NCI-H146 treated with DMSO at 0.1 percent for 48 hours (cell line): ENCODE results near the gene MYL11.

ENCODE experiments used
- DNase-seq: peaks from one replicate; lab custom pipeline; 2025; ENCODE audit not compliant: unreplicated experiment; lab: John Stamatoyannopoulos, UW

Gene MYL11

DNA sequence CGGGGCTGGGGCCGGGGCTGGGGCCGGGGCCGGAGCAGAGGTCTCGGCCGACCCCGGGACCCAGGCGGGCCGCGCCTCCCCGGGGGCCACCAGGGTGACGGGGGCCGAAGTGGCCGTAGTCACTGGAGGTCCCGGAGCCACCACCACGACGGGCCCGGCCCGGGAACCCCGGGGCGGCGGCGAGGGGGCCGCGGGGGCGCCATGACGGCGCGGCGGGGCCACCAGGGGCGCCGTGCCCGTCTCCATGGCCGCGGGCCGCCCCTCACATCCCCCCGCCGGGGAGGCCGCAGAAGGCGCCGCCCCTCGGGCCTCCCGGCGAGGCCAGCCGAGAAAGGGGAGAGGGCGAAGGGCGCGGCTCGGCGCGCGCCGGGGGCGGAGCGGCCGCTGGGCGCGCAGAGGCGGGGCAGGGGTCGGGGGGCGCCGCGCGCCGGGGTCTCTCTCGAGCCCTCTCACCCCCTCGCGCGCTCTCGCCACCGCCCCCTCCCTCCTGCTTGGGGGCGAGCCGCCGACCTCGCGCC is 4.6 kb upstream of the MYL11 start:
- no peak for DNase-seq

DNA sequence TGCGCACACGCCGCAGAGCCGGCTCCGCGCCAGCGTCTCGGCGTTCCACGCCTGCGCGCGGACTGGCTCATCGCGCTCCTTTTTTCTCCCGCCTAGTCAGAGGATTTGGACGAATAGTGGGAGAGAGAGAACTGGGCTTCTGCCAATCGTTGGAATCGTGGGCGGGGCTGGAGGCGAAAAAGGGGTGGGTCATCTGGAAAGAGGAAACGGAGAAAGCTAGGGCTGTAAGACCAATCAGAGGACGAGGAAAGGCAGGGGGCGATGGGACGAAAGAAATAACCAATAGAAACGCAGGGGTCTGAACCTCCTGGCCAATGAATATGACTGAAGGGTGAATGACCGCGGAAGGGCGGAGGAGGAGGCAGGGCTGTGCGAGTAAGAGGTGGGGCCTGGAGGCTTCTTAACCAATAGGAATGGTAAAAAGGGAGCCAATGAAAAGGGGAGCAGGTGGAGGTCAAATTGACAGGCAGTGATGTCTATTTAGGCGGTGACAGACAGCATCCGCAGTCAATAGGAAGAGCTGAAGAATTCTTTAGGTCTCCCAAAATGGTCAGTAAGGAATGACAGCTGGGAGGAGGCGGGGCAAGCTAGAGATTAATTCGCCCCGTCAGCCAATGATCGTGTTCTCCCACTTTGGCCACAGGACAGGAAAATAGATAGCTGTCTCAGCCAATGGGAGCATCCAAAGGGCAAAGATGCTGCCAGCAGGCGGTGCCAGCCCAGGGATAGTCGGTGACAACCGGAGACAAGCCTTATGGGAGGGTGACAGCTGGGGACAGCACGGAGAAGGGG is 4.0 kb upstream of the MYL11 start, which contains the start of gene TBC1D10B:
Gene TBC1D10B (minus strand): TSS at position 39 of the 792 bp plus-strand sequence. CDS start 311 bp downstream, outside the sequence.
- DNase-seq, result peak; percentile 100

DNA sequence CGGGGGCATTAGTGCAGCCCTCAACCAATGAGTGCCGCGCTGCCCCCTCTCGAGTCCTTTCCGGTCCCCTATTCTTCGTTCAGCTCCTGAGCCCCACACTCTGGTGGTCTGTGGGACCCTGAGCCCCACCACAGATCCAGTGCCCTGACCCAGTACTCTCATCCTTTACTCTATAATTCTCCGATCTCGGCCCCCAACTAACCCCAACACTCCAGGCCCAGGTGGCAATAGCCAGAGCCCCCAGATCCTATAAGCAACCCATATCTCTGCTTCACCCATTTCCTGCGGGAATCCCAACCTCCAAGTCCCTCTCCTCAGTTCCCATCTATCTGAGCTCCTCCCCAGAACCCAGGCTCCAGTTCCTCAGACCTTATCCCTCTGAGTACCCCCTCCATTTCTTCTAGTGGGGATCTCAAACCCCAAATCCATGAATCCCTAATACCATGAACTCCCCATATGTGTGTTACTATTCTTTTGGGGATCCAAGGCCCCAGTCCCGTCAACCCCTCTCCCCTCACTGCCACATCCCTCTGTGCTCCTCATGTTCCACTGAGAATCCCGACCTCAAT is 3.3 kb upstream of the MYL11 start:
- no peak for DNase-seq

DNA sequence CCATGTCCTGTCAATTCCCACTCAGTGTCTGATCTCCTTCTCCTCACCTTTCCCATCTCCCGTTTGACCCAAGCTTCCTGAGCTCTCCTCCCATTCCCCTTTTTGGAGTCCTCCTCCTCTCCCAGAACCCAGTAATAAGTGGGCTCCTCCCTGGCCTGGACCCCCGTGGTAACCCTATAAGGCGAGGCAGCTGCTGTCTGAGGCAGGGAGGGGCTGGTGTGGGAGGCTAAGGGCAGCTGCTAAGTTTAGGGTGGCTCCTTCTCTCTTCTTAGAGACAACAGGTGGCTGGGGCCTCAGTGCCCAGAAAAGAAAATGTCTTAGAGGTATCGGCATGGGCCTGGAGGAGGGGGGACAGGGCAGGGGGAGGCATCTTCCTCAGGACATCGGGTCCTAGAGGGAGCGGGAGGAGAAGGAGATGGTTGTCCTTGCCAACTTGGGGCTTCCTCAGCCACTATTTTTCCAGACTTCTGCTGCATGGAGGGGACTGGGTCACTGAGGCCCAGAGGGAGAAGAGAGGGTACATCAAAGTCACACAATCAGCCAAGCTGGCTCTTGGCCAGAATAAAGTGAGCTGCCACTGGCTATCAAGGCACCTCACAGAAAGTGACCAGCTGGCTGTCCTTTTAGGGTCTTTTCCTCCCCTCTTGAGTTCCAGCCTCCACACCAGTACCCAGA is 2.4 kb upstream of the MYL11 start:
- DNase-seq, result no peak

DNA sequence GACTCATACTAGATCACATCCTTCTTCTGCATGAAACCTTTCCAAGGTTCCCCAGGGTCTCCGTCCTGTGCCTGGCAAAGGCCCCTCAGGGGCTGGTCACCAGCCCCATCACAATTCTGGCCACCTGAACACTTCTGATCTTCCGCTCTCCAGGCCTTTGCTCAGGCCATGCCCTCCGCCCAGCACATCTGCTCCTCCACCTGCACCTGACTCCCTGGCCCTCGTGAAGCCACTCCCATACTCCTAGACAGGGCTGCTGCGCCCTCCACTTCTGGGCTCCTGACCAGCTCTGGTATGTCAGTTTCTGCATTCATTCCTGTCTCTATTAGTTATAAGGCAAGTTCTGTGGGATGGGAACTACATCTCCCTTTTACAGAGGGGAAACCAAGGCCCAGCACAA is 1.9 kb upstream of the MYL11 start:
- no peak for DNase-seq

DNA sequence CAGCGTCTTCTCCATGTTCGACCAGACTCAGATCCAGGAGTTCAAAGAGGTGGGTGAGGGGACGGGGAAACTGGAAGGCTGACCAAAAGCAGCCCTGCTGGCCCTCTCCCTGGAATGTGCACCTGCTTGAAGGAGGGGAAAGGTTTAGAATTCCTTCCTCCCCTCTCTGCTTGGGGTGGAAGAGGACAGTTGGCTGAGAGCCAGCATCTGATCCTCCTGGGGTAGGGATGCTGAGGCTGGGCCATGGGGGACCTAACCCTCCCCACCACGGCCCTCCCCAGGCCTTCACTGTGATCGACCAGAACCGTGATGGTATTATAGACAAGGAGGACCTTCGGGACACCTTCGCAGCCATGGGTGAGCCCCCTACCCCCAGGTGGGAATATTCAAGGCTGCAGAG is 1.3 kb downstream of the MYL11 start:
- DNase-seq, result no peak

DNA sequence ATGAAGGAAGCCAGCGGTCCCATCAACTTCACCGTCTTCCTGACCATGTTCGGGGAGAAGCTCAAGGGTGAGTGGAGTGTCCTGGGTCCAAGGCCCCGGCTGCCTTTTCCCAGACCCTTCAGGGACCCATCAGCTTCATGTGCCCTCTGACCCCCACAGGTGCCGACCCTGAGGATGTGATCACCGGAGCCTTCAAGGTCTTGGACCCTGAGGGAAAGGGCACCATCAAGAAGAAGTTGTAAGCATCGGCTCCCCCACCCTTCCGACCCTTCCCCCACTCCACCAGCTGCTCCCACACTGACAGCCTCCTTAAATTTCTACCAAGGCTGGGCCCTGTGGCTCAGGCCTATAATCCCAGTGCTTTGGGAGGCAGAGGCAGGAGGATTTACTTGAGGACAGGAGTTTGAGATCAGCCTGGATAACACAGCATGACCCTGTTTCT is 1.9 kb downstream of the MYL11 start:
- no peak for DNase-seq

DNA sequence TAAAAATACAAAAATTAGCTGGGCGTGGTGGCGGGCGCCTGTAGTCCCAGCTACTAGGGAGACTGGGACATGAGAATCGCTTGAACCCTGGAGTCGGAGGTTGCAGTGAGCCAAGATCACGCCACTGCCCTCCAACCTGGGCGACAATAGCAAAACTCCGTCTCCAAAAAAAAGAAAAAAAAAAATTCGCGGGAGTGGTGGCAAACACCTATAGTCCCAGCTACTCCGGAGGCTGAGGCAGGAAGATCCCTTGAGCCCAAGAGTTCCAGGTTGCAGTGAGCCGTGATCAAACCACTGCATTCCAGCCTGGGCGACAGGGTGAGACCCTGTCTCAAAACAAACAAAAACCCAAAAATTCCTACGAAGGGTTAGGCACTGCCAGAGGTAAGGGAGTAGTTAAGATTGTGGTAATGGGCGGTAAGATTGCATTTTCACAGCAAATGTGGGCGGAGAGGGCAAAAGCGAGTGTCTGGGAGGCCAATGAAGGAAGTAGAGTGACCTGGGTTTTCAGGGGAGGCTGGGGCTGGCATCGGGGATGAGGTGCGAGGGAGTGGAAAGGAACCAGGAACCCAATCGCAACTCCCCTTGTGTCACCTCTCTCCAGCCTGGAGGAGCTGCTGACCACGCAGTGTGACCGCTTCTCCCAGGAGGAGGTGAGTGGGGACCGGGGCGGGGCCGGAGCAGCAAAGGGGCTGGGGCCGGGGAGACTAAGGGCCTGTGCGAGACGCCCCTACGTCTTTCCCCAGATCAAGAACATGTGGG is 2.6 kb downstream of the MYL11 start:
- no peak for DNase-seq

DNA sequence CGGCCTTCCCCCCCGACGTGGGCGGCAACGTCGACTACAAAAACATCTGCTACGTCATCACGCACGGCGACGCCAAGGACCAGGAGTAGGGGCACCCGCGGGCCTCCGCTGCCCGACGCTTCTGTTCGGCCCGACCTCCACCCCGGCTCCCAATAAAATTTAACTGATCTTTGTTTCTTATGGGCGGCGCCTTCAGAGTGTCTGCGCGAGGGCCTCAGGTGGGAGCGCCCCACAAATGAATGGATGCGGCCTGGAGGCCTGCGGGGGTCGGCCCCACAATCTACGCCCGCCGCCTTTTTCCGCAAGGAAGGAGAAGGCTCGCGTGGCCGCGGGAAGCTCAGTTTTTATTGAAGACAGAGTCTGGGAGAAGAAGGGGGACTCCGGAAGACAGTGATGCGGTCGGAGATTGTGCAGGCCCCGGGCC is 3.2 kb downstream of the MYL11 start:
- peak; percentile 92 for DNase-seq

DNA sequence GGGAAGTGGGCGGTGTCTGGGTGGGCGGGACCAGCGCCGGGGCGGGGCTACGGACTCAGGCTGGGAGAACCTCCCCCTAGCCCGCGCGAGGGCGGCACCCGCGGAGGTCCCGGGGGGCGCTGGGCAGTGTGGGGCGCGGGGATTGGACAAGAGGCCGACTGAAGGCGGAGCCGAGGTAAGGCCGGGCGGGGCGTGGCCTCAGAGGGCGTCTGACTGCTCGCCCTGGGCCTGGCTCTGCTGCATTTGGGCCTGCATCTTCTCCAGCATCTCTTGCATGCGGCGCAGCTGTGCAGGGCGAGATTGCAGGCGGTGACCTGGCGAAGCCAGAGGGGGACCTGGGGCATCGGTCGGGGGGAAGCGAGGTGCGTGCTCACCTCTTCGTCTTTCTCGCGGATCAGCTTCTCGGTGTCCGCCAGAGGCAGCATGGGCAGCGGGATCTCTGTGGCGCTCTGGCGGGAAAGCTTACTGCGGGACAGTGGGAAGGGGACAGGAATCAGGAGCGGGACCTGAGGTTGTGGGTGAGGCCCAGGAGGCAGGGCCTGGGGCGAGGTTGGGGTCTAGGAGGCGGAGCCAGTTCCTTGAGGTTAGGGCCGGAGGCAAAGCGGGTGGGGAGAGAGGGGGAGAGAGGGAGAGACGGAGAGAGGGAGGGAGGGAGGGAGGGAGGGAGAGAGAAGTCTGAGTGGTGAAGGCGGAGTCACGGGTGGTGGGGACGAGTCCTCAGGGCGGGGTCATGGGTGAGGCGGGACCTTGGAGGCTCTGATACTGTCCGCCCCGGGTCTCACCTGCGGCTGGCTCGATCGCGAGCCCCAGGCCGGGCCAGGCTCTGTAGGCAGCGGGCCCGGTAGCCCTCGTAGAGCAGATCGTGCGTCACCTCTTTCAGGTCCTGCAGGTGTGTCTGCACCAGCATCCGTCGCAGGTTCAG is 3.9 kb downstream of the MYL11 start:
- DNase-seq, result peak; percentile 95

DNA sequence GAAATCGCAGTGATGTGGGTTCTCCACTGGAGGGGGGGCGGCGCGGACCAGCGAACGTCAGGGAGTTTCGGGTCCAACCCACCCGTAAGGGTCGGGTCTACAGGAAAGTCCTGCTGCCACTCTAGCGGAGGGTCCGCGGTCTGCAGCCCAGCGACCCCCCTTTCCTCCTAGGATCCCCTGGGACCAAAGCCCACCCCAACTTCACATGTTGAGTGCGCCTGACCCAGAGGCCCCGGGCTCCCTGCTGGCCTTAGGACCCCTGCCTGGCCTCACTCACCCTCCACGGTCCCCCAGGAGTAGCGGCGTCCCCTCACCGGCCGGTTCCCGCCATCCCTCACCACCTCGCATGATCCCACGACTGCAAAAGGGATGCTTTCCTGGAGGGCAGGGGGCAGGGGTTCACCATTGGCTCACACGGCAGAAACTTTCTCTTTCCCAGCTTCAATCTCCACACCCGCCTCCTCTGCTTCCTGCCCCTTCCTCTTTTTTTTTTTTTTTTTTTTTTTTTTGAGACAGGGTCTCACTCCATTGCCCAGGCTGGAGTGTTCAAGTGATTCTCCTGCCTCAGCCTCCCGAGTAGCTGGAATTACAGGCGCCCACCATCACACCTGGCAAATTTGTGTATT is 4.7 kb downstream of the MYL11 start:
- DNase-seq, result no peak

DNA sequence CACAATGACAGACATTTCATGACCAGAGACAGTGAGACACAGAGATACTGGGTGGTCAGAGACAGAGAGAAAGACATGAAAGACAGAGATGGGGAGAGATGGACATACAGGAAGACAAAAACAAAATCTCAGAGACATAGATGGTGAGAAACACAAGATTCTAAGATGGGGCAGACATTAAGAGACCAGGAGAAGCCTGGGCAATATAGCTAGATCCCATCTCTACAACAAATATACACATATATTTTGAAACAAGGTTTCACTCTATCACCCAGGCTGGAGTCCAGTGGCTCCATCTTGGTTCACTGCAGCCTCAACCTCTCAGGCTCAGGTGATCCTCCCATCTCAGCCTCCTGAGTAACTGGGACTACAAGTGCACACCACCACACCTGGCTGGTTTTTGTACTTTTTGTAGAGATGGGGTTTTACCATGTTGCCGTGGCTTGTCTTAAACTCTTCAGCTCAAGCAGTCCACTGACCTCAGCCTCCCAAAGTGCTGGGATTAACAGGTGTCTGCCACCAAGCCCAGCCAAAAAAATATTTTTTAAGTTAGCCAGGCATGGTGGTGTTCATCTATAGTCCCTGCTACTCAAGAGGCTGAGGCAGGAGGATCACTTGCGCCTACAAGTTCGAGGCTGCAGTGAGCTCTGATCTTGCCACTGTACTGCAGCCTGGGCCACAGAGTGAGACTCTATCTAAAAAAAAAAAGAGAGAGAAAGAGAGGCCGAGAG is 5.6 kb downstream of the MYL11 start:
- no peak for DNase-seq

DNA sequence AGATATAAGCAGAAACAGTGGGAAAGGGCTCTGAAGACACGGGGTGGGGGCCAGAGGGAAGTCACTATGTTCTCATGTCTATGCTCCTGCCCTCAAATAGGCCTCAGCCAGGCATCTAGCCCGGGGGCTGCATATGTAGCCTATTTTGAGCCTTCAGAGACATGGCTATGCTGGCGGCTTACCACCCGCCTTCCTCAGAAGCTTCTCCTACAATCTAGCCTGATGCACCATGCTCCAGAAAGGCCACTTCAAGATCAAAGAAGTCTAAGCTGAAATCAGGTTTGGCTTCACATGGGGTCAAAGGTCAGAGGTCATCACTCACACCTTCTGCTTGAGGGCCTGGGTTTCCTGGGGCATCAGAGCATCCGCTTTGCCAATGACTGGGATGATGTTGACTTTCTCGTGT is 6.2 kb downstream of the MYL11 start:
- DNase-seq, result no peak

DNA sequence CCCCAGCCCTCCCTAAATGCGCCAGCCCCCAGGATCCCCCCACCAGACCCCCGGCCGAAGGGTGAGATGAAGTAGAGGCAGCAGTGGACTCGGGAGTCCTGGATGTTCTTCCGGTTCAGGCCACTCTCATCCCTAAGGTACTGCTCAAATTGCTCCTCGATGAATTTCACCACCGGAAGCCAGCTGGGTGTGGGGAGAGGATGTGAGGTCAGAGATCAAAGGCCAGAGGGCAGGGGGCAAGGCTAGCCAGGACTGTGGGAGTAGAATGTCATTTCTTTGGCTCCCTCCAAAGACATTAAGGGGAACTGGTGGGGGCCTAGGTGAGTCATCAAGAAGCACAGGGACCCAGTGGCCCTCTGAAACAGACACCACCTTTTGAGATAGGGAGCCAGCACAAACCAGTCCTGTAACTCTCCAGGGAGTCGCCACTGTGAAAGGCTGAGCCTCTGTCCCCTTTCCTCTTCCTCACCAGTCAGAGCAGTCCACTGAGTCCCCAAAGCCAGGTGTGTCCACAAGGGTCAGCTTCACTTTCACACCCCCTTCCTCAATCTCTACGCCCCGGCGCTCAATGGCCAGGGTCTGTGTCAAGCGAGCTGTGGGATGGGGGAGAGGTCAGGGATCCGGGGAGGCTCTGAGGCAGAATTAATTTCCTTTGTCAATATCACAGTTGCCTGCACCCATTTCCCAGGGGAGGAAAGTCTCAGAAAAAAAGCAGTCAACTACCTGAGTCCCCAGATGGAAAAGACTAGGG is 6.9 kb downstream of the MYL11 start:
- DNase-seq, result no peak

DNA sequence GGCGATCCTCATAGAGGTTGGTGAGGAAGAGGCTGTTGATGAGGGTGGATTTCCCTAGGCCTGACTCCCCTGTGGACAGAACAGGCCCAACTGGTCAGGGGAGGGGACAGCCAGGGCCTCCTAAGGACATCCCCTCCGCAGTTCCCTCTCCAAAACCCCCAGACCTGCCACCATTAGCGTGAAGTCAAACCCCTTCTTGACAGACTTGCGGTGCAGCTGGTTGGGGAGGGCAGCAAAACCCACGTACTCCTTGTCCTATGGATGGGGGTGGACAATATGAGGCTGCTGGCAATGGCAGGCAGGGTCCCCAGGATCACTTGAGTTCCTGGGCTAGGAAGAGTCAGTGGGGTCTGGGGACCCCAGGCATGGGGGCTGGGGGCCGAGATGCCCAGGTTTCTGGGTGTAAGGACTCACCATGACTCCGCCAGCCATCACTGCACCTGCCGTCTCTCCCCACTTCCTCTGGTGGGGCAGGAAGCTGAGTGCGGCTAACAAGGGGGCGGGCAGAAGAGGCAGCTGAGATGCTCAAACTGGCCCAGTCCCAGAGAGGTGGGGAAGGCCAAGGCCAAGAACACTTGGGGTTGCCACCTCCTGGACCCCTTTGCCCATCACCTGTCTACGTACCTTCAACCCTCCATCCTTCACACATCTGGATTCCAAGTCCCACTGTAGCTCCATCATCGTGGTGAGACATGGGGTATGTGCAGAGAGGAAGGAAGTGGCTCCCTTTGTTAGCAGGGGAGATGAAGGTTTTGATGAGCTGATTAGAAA is 7.7 kb downstream of the MYL11 start, which contains the start of gene SEPTIN1:
Gene SEPTIN1 (minus strand): TSS at position 451 of the 771 bp plus-strand sequence. CDS start 19 bp downstream, at position 432.
- DNase-seq, result no peak

DNA sequence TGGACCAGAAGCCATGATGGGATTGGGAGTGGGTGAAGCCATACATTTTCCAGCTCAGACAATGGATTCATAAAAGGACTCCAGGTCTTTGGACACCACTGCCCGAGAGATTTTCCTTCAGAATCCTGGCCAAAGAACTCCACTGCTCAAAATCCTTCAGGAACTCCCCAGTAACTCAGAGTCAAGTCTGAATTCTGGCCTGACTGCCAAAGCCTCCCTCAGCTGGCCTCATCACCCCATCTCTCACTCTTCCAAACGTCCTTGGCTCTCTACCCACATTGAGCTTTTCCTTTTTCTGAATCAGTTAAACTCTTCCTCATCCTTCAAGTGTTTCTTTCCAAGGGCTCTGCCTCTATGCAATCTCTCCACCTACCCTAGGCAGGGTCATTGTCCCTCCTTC is 8.9 kb downstream of the MYL11 start:
- DNase-seq, result no peak

DNA sequence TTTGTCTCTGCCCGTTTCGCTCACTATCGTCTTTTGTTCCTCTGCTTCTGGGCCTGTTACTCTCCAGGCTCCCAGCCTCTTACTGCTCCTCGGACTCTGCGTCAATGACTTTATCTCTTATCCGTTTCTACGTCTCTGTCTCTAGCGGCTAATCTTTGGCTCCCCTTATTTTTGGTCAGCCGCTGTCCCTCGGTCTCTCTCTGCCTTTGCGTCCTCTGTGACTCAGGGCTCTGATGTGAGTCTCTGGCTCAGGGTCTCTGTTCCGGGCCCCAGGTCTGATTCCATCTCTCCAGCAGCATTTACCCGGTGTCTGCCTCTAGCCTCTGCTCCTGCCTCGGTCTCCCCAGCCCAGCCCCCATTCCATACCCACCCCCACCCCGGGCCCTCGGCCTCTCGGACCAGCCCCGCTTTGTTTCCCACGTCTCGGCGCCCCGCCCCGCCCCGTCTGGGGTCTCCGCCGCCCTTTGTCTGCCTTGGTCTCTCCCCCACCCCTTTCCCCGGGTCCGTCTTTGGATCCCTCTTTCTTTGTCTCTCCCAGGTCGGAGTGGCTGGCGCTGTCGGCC is 20.1 kb downstream of the MYL11 start:
- peak; percentile 53 for DNase-seq
